Stimulated activated CD4-positive, alpha-beta T cell treated with anti-CD3 and anti-CD28 coated beads, Interleukin-15, amount 100 ng/mL, for 1 hour (primary cell): ENCODE results near the gene RAB30.
"Not testable (repeated sequence)": the region's sequence is repeated elsewhere in the genome, so short reads cannot be mapped to it uniquely, and the experiment has no call there.

Experiments
- DNase-seq, 2 donors: peaks; one replicate each; pipeline ENCODE4 v3.0.0-alpha.2; 2020; ENCODE audit warnings: low read depth in 1 of 2, low spot score in 1 of 2

The RAB30 gene

GRCh38 chr11:82950502-82950901 is 121.2 kb downstream of the RAB30 start:
- DNase-seq = not testable (repeated sequence)

- DNase-seq = no peak
Measured at GRCh38 chr11:82949352-82949751, 122.3 kb downstream of the RAB30 start.

- DNase-seq = no peak
Measured at GRCh38 chr11:82945682-82946081, 126.0 kb downstream of the RAB30 start.

DNA sequence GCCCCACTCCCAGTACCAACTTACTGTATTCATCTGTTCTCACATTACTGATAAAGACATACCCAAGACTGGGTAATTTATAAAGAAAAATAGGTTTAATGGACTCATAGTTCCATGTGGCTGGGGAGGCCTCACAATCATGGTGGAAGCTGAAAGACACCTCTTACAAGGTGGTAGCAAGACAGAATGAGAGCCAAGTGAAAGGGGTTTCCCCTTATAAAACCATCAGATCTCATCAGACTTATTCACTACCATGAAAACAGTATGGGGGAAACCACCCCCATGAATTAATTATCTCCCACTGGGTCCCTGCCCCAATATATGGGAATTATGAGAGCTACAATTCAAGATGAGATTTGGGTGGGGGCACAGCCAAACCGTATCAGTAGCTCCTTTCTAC is 126.7 kb downstream of the RAB30 start:
- not testable (repeated sequence) for DNase-seq

DNA sequence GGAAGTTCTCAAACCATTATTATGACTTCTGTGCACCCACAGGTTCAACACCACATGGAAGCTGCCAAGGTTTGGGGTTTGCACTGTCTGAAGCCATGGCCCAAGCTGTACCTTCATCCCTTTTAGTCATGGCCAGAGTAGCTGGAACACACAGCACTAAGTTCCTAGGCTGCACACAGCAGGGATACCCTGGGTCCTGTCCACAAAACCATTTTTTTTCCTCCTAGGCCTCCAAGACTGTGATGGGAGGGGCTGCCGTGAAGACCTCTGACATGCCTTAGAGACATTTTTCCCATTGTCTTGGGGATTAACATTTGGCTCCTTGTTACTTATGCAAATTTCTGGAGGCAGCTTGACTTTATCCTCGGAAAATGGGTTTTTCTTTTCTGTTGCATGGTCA is 127.5 kb downstream of the RAB30 start:
- DNase-seq = no peak

- DNase-seq = not testable (repeated sequence)
Measured at GRCh38 chr11:82943430-82943829, 128.3 kb downstream of the RAB30 start.

GRCh38 chr11:82942376-82942775 is 129.3 kb downstream of the RAB30 start:
- no peak for DNase-seq

GRCh38 chr11:82939456-82939855 is 132.2 kb downstream of the RAB30 start:
- DNase-seq = no peak

DNA sequence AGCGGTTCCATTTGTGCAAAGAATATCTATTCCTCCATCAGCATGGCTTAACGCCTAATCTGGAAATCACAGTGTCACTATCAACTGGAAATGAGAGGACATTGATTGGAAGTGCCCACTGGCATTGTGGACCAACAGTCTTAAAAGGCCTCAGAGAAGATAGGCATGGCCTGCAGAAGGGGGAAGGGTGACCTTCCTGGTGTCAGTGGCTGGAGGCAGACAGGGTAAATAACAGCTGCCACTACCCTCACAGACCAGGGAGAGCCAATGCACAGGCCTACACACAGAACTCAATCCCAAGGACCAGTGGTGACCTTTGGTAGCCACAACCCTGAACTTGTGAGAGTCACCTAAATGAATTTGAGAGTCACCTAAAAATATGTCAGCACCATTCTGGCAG is 134.1 kb downstream of the RAB30 start:
- DNase-seq = no peak

DNA sequence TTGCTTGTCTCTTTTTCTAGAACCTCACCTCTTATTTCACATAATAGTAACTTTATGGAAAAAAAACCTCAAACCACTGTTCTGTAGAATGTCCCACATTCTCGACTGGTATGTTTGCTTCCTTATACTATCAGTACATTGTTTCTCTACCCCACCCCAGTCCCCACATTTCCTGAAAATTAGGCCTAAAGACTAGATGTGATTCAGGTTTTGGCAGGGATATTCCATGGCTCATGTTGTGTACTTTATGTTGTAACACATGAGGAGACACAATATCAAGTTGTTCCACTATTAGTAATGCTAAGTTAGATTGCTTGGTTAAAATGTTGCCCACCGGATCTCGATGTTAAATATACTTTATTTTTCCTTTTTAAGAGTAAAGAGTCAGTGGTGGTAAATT is 135.4 kb downstream of the RAB30 start:
- no peak for DNase-seq

GRCh38 chr11:82932564-82932963 is 139.1 kb downstream of the RAB30 start:
- DNase-seq = no peak

DNA sequence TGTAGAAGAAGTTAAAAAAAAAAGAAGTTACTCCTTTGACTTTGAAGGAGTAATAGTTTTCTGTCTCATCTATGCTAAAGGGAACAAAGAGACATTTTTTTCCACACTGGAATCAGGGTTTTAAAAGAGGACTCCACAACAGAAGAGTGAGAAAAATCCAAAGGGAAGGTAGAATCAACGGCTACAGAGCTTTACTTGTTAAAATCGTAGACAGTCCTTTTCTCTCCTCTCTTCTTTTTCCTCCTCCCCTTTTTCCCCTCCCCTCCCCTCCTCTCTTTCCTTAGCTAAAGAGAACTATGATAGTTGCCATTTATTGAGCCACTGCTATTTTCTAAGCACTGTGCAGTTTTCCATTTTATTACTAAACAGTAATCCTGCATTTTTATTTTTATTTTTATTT is 141.0 kb downstream of the RAB30 start:
- DNase-seq = no peak

DNA sequence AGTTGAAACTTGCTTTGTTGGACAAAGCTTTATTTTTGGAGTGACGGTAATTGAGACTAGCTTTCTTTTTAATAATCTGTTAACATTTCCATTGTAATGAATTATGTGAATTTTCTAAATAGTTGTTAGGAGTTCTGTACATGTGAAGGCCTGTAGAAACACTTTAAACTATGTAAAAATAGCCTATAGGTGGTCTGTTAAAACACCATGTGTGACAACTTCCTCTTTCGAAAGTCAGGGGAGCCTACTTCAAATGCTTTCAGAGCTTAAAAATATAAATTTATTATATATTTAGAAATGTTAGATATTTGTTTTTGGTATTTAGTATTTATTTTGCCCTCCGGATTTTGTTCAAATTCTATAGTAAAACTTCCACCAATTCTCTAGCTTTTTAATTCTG is 141.5 kb downstream of the RAB30 start:
- DNase-seq = no peak

DNA sequence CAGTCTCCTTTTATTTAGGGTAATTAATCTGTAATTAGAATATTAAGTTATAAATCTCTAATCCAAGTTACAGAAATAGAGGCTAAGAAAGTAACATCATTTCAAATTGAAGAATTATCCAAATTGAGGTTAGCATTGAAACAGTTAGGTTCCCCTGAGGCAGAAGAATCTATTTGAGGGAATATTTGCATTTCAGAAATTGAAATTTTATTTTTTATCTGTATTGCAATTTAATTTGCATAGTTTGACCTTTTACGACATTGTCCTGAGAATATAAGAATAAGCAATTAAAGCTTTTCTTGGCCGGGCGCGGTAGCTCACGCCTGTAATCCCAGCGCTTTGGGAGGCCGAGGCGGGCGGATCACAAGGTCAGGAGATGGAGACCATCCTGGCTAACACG is 142.6 kb downstream of the RAB30 start:
- DNase-seq = no peak

DNA sequence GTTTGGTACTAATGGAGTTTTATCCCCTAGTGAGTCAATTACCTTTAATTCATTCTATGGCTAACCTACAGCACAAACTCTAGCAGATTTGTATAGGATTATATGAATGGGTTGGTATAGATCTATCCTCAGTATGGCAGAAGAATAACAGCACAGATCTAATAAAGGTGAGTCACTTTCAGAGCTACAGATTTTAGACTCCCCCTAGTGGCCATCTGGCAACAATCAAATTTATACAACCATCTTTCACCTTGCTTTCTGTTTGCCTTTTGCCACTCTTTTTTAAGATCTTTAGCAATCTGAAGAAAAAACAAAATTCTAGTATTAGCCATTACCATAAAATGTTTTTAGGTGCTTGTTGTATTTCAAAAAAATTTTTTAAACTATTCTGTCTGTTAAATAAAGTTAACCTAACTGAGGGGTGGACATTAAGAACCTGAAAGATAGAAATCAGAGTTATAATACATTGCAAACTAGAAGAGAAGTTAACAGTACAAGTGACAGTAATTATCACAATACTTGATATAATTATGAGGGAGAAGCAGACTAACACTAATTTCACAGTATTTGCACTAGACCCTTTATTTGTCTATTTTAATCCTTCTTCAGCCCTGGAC is 144.3 kb downstream of the RAB30 start:
- no peak for DNase-seq

- no peak for DNase-seq
Measured at GRCh38 chr11:82924522-82925224, 147.0 kb downstream of the RAB30 start.
